Measurements from ENCODE around the gene RPH3AL. TPM values are rescaled to one million over a fixed set of nuclear protein-coding genes. Genes with fewer than 3 reads are reported as not detected.

Gene RPH3AL
- total RNA-seq, 4 donors from 2014 or later: 13.0 to 49.2 (median 26.9) TPM

DNA sequence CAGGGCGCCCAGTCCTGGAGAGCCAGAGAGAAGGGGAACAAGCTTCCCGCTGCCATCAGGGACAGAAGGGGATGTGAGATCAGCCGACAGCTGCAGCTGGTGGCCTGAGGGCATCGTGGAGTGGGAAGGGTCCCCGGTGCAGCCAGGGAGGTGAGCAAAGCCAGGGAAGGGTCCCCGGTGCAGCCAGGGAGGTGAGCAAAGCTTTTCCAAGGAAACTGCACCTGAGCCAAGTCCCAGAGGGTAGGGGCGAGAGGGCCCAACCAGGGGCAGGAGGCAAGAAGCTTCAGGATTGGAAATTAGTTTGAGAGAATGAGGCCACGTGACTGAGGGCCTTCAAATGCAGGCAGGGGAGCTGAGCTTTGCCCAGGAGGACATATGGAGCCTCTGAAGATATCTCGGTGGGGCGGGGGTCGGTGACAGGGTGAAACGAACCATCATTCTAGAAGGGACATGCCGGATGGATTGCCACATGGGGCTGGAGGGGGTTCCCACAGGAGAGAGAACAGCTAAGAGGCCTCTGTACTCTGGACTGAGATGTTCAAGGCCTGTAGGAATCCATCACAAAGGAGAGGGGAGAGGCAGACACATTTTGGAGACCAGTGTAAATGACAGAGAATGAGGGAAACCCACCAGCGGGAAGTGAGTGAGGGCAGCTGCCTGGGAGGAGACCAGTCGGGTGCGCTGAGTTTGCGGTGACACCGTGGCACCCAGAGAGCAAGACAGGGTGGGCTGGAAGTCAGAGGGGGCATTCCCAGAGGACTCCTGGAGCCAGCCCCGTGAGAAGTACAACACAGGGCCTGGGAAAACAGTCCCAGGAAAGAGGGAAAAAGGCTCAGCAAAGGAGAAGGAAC is 31.4 kb upstream of the RPH3AL start:
- TF ChIP-seq, protein P1, sequence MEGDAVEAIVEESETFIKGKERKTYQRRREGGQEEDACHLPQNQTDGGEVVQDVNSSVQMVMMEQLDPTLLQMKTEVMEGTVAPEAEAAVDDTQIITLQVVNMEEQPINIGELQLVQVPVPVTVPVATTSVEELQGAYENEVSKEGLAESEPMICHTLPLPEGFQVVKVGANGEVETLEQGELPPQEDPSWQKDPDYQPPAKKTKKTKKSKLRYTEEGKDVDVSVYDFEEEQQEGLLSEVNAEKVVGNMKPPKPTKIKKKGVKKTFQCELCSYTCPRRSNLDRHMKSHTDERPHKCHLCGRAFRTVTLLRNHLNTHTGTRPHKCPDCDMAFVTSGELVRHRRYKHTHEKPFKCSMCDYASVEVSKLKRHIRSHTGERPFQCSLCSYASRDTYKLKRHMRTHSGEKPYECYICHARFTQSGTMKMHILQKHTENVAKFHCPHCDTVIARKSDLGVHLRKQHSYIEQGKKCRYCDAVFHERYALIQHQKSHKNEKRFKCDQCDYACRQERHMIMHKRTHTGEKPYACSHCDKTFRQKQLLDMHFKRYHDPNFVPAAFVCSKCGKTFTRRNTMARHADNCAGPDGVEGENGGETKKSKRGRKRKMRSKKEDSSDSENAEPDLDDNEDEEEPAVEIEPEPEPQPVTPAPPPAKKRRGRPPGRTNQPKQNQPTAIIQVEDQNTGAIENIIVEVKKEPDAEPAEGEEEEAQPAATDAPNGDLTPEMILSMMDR (IDR thresholded peaks at IDR 0.05; ENCODE audit: low read depth): no peak

- TF ChIP-seq, protein P1 (IDR thresholded peaks at IDR 0.05; ENCODE audit: low read depth): no peak
Observed at GRCh38 chr17:382644-383533, 30.3 kb upstream of the RPH3AL start.

DNA sequence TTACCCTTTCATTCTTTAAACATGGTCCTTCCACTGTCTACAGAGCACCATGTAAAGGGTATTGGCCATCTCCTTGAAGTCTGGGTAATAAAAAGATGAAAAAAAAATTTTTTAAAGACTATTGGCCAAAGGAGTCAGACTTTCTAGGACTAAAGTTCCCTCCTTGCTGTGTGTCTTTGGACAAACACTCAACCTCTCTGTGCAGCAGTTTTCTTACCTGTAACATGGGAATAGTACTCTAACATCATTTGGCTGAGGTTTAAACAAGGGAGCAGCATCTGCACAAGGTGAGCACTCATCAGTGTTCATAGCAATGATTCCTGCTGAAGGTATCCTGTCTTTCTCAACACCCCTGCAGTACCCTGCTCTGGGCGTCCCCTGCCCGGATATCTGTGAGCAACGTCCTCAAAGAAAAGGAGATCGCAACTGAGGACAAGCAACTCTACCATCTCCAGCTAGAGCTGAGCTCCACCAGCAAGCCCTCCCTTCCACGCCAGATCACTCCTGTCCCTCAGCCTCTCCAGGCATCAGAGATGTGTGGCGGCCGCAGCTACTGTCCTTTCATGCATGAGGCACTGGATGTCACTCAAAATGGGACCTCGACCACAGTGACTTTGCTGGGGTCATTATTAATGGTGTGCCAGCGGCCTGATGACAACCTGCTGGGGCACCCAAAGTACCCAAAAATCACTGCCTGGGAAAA is 29.5 kb upstream of the RPH3AL start:
- TF ChIP-seq, protein P1 (IDR thresholded peaks at IDR 0.05; ENCODE audit: low read depth): no peak

- TF ChIP-seq, protein P1 (IDR thresholded peaks at IDR 0.05; ENCODE audit: low read depth): no peak
Observed at GRCh38 chr17:381516-381915, 28.9 kb upstream of the RPH3AL start.

DNA sequence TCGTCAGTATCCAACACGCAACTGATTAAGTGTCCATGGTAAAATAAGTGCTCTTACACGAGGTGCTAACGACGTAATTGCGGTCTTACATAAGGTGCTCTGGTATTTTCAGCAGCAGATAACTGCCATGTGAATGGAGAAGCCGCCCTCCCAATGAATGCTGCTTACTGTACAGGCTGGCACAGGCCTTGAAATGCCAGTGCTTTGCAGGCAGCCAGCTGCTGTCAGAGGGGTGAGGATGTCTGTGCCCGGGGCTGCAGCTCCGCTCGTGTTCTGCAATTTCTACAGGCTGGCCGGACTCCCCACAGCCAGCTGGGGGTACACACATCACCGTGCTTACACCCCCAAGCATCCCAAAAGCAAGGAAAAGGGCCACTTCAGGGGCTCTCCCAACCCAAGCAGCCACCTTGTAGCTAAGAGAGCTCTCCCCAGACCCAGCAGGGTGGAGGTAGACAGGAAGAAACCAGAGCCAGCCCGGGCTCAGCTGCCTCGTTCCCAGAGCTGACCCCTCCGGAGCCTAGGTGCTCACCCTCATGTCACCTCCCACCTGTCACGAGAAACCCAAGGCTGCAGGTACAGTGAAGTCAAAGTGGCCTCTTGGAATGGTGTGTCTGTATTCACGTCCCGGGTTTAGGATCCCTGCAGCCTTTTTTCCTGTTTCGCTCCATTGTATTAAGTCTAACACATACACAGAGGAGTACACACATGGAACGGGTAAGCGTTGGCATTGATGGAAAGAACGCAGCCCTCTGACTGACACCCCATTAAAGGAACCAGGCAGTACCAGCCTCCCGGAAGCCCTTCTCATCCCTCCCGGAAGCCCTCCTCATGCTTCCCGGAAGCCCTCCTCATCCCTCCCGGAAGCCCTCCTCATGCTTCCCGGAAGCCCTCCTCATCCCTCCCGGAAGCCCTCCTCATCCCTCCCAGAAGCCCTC is 27.2 kb upstream of the RPH3AL start:
- TF ChIP-seq, protein P1 (IDR thresholded peaks at IDR 0.05; ENCODE audit: low read depth): no peak

DNA sequence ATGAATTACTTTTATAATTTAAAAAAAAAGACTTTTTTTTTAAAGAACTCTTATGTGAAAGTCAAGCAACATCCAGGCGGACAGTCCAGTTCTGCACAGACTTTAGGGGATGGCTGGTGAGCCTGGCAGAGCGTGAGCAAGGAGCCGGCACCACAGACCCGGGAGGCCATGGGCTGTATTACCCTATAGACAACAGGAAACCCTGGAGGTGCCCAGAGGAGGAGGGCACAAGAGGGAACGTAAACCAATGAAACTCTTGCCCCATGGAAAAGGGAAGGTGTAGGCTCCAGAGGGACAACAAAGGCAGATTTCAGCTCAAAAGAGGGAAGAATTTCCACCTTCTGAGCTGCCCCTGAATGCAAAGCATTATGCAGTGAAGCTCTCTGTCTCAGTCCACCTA is 25.5 kb upstream of the RPH3AL start:
- TF ChIP-seq, protein P1 (IDR thresholded peaks at IDR 0.05; ENCODE audit: low read depth): no peak
